Activated B cell treated with CpG ODN at 0.5 μM for 24 hours (primary cell): ENCODE results near the gene ANAPC15. TPM values are rescaled to one million over a fixed set of nuclear protein-coding genes. Genes with fewer than 3 reads are reported as not detected.
A peak's percentile ranks its signal among the peaks of the same experiment; 100 is the strongest.

Experiments
- ATAC-seq: fragments of 200-7000 bp; cut with Tn5 transposase; one replicate; pipeline ENCODE4 v1.10.0; 2021; ENCODE audit warnings: low read depth, mild to moderate bottlenecking, moderate library complexity
- CTCF ChIA-PET: fragments of 350-600 bp; sonication (Branson Sonifier 250); formaldehyde crosslinking; loops from one replicate; lab custom pipeline; 2021; ENCODE audit warnings: antibody characterized with exemption; lab: Charles Lee
- POLR2A ChIA-PET: fragments of 350-600 bp; sonication (Branson Sonifier 250); formaldehyde crosslinking; loops from one replicate; lab custom pipeline; 2021; ENCODE audit warnings: antibody characterized with exemption; lab: Charles Lee
- DNase-seq: peaks from one replicate; pipeline ENCODE4 v3.0.0; 2022
- H3K27ac Mint-ChIP-seq: one replicate; pipeline ENCODE4 v1.8.0; 2020; ENCODE audit warnings: mixed read lengths
- H3K27me3 Mint-ChIP-seq: one replicate; pipeline ENCODE4 v1.8.0; 2021; ENCODE audit warnings: mixed read lengths
- H3K36me3 Mint-ChIP-seq: one replicate; pipeline ENCODE4 v1.8.0; 2021; ENCODE audit warnings: low read depth, mixed read lengths
- H3K4me1 Mint-ChIP-seq: one replicate; pipeline ENCODE4 v1.8.0; 2021; ENCODE audit warnings: mixed read lengths
- H3K4me3 Mint-ChIP-seq: one replicate; pipeline ENCODE4 v1.8.0; 2020; ENCODE audit warnings: mild to moderate bottlenecking, mixed read lengths
- H3K9me3 Mint-ChIP-seq: one replicate; pipeline ENCODE4 v1.8.0; 2020; ENCODE audit warnings: mixed read lengths
- intact Hi-C: fragments of 100-400 bp; cut with micrococcal nuclease; formaldehyde crosslinking; loops from one replicate; pipeline ENCODE4 v1.15.1; 2024
- total RNA-seq: library from RNA; stranded (reverse); gene quantifications from 2 replicates; pipeline ENCODE4 v1.2.3, GENCODE V29; 2022
- TF ChIP-seq, protein P1 (sequence below): fragments of 200-600 bp; IDR thresholded peaks from one replicate; pipeline ENCODE4 v1.8.0; 2022; ENCODE audit warnings: antibody characterized with exemption, mild to moderate bottlenecking

Gene ANAPC15
- total RNA-seq, 1 donor from 2014 or later = 44.4 TPM

DNA sequence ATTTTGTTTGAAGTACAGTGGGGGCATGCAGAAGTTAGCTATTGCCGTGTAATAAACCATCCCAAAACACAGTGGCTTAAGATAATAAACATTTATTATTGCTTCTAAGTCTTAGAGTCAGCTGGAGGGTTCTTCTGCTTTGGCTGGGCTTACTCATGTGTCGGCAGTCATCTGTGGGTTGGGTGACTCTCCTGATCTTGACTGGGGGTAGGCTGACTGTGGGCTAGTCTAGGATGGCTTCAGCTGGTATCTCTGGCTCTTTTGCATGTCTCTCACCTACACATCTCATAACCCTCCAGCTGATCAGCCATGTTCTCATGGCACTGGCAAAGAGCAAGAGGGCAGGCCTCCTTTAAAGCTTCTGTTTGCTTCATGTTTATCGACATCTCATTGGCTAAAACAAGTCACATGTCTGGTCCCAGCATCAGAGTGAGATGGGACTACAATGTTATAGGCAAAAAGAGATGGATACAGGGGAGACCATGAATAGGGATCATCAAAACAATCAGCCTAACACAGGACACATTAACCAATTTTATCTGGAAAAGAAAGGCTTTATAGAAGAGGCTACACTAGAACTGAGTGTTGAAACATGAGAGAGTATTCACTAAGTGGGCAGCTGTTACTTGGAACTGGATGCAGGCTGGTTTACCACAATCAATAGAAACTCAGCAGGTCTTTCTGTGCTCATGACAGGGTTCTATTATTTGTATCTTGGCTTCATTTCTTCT is 26.7 kb downstream of the ANAPC15 start:
- intact Hi-C loops = no loop called here
- CTCF ChIA-PET = interaction anchor here (0.6 to 2.2 kb wide), 3 partner anchors 32 to 61 kb away, joined by 3 to 6 read pairs (median 5); no protein-coding TSS in a partner anchor
- H3K4me3 Mint-ChIP-seq = no peak overlapping the region
- POLR2A ChIA-PET = interaction anchor here (1.2 kb wide), 1 partner anchor 15 kb away, joined by 4 read pairs; no protein-coding TSS in a partner anchor
- H3K27ac Mint-ChIP-seq = no peak overlapping the region
- H3K36me3 Mint-ChIP-seq = peaks cover 27% of the 10 kb centered on the region
- H3K27me3 Mint-ChIP-seq = no peaks in the 10 kb centered on the region
- DNase-seq (no peak), ATAC-seq (no peak)
- TF ChIP-seq, protein P1, sequence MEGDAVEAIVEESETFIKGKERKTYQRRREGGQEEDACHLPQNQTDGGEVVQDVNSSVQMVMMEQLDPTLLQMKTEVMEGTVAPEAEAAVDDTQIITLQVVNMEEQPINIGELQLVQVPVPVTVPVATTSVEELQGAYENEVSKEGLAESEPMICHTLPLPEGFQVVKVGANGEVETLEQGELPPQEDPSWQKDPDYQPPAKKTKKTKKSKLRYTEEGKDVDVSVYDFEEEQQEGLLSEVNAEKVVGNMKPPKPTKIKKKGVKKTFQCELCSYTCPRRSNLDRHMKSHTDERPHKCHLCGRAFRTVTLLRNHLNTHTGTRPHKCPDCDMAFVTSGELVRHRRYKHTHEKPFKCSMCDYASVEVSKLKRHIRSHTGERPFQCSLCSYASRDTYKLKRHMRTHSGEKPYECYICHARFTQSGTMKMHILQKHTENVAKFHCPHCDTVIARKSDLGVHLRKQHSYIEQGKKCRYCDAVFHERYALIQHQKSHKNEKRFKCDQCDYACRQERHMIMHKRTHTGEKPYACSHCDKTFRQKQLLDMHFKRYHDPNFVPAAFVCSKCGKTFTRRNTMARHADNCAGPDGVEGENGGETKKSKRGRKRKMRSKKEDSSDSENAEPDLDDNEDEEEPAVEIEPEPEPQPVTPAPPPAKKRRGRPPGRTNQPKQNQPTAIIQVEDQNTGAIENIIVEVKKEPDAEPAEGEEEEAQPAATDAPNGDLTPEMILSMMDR = no peak
- H3K9me3 Mint-ChIP-seq = no peaks in the 10 kb centered on the region
- peaks cover 15% of the 10 kb centered on the region for H3K4me1 Mint-ChIP-seq

DNA sequence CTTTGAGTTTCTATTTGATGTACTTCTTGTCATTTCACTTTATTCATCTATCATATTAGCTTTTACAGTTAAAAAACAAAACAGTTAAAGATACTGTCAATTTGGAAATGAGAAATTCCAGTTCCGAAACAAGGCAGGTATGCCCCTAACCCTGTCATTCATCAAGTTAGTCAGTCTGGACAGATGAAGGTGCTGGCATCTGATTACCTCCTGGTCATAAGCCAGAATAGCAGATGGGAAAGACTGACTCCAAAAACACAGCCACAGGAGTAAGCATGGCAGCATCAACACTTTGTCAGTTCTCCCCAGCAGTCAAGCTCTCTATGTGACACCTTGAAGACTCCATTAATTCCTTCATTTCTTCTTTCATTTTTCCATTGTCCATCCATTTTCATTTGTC is 27.5 kb downstream of the ANAPC15 start:
- Mint-ChIP-seq H3K4me3 (no peak overlapping the region), H3K36me3 (peaks cover 31% of the 10 kb centered on the region), H3K27me3 (no peaks in the 10 kb centered on the region), H3K27ac (no peak overlapping the region), H3K4me1 (peaks cover 22% of the 10 kb centered on the region), H3K9me3 (no peaks in the 10 kb centered on the region)
- TF ChIP-seq, protein P1 = no peak
- intact Hi-C loops = loop anchor here (5.0 kb wide), 1 partner anchor 1897 kb away; the partner anchor contains the start of gene UCP2
- CTCF ChIA-PET = interaction anchor here (1.4 to 2.2 kb wide), 2 partner anchors 59 to 60 kb away, joined by 5 to 6 read pairs; no protein-coding TSS in a partner anchor
- ATAC-seq (no peak), DNase-seq (no peak)
- POLR2A ChIA-PET = no interaction called here

DNA sequence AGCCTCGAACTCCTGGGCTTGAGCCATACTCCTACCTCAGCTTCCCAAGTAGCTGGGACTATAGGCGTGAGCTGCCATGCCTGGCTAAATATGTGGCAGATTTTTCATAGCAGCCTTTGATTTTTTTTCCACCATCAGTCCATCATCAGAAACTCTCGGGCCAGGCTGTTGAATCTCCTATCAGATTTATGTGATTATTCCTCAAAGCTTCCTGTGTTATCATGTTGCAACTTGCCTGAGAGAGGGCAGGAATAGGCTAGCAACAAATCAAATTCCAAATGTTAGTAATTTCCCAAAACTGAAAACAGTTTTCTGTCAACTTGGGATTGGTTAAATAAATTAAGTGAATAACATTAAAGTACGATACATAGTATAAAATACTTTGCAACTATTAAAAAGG is 28.4 kb downstream of the ANAPC15 start:
- intact Hi-C loops = loop anchor here (5.0 kb wide), 1 partner anchor 1898 kb away; the partner anchor contains the start of gene UCP2
- POLR2A ChIA-PET = no interaction called here
- Mint-ChIP-seq H3K27ac (no peak overlapping the region), H3K4me3 (no peak overlapping the region), H3K27me3 (no peaks in the 10 kb centered on the region), H3K9me3 (no peaks in the 10 kb centered on the region), H3K4me1 (peaks cover 26% of the 10 kb centered on the region), H3K36me3 (peaks cover 22% of the 10 kb centered on the region)
- no peak for DNase-seq
- TF ChIP-seq, protein P1 = no peak
- CTCF ChIA-PET = no interaction called here
- ATAC-seq = no peak

DNA sequence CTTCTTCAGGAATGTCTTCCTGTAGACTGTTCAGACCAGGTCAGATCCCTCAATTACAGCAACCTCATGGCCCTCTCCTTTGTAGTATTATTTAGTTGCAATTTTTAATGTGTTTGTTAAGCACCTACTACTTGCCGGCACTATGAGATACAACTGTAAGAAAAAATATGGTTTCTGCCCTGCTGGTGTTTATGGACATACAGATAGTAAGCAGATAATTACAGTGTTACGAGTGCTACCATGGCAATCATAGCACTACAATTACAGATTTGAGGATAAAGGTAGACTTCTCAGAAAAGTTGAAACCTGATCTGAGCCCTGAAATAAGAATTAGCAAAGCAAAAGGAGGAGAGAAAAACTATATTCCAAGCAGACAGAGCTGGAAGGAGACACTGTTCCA is 29.1 kb downstream of the ANAPC15 start:
- POLR2A ChIA-PET = no interaction called here
- TF ChIP-seq, protein P1 = no peak
- intact Hi-C loops = loop anchor here (5.0 kb wide), 1 partner anchor 1899 kb away; the partner anchor contains the start of gene UCP2
- CTCF ChIA-PET = no interaction called here
- Mint-ChIP-seq H3K27me3 (no peaks in the 10 kb centered on the region), H3K36me3 (peaks cover 17% of the 10 kb centered on the region), H3K4me1 (peaks cover 28% of the 10 kb centered on the region), H3K27ac (no peak overlapping the region), H3K4me3 (no peak overlapping the region), H3K9me3 (no peaks in the 10 kb centered on the region)
- no peak for ATAC-seq
- no peak for DNase-seq

DNA sequence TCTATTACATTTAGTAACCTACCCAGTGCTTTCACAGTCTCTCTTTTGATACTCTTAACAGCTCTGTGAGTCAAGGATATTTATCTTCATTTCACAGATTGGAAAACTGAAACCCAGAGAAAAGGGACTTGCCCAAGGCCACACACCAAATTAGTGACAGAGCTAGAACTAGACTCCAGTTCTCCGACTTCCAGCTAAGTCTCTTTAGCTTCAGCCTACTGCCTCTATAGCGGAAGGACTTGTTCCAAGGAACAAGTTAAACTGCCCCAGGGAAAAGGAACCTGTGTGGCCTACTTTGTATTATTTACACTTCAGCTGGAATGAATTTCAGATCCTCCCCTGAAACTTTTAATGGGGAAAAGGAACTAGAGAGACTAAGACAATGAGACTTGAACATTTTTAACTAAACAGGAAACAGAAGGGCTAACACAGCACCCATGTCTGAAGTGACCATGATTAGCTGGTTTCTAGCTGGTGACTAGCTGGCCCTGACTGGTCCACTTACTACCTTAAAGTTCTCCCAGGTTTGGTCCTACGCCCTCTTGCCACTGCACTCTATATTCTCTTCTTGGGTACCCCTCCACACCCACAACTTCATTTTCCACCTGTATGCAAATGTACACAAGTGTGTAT is 30.6 kb downstream of the ANAPC15 start:
- ChIA-PET POLR2A (interaction anchor here (0.6 to 2.0 kb wide), 8 partner anchors 10 to 50 kb away, joined by 3 to 13 read pairs (median 4); partner anchors contain the start of genes ANAPC15 and LAMTOR1), CTCF (interaction anchor here (1.2 to 2.0 kb wide), 3 partner anchors 9 to 63 kb away, joined by 4 to 17 read pairs (median 13); no protein-coding TSS in a partner anchor)
- DNase-seq = no peak
- intact Hi-C loops = loop anchor here (5.0 kb wide), 1 partner anchor 1900 kb away; the partner anchor contains the start of gene UCP2
- H3K9me3 Mint-ChIP-seq = no peaks in the 10 kb centered on the region
- TF ChIP-seq, protein P1 = no peak
- H3K27me3 Mint-ChIP-seq = no peaks in the 10 kb centered on the region
- peak overlapping the region; percentile 59 for H3K27ac Mint-ChIP-seq
- H3K4me3 Mint-ChIP-seq = peak overlapping the region; percentile 95
- peaks cover 34% of the 10 kb centered on the region for H3K4me1 Mint-ChIP-seq
- ATAC-seq = no peak
- H3K36me3 Mint-ChIP-seq = peaks cover 11% of the 10 kb centered on the region
